H4 (cell line): ENCODE measurements around the gene NUBPL. TPM values are rescaled to one million over a fixed set of nuclear protein-coding genes. Genes with fewer than 3 reads are reported as not detected.
"Not testable (repeated sequence)": the region's sequence is repeated elsewhere in the genome, so short reads cannot be mapped to it uniquely, and the experiment has no call there.

ENCODE experiments used
- DNase-seq: peaks from one replicate; pipeline ENCODE4 v3.0.0-alpha.2; 2015; ENCODE audit warnings: low spot score
- total RNA-seq: library from RNA; depleted of rRNA; stranded (reverse); fragments of >200 nt; shearing (Covaris generic); gene quantifications from 2 replicates; pipeline ENCODE4 v1.2.3, GENCODE V29; 2014

Gene NUBPL
- total RNA-seq, 1 experiment from 2014 or later = 17.3 TPM

- DNase-seq = no peak
These were observed 17.1 kb downstream of the NUBPL start for GRCh38 chr14:31578266-31578665.

GRCh38 chr14:31578792-31579501 is 17.7 kb downstream of the NUBPL start:
- DNase-seq = no peak

- no peak for DNase-seq
These were observed 19.0 kb downstream of the NUBPL start for GRCh38 chr14:31580234-31580633.

DNA sequence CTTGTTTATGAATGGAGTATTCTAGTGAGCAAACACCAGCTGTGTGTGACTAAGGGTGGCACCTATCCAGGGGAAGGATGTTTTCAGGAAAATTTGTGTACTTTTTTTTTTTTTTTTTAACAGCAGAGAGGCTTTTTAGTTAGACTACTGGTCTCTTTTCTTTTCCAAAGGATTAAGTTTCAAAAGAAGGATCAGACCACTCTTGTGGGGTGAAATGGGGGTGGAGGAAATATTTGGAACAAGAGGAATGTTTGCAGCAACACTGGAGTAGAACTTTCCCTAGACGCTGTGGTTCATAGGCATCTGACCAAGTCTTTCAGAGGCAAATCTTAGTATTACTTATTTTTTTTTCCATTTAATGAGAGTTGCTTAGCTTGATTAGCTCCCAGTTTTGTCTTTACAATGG is 21.1 kb downstream of the NUBPL start:
- DNase-seq = peak; percentile 3

DNA sequence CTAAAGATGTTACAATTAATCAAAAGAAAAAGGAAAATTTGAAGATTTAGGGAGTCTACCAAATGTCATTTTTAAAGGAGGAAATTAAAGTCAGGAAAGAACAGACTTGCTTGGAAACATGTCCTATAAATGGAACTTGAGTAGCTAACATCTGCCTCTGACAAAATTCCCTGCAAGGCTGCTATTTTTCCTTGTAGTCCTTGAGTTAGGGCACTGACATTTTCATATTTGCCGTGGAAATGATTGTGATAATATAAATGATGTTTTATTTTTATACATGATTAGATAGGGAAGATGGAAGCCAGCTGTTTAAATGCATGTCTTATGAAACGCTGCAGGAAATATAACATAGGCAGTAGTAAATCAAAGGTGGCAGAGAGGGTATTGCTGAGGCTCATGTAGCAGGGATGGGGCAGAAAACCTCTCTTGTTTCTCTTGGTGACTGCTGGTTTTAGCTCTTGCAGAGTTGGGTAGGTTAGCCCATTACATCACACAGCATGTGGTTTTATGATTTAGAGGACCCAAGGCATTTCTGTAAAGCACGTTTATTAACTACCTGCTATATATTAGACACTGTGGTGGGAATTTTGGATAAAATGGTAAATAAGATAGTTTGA is 21.7 kb downstream of the NUBPL start:
- no peak for DNase-seq

GRCh38 chr14:31590206-31590605 is 29.0 kb downstream of the NUBPL start:
- no peak for DNase-seq

DNA sequence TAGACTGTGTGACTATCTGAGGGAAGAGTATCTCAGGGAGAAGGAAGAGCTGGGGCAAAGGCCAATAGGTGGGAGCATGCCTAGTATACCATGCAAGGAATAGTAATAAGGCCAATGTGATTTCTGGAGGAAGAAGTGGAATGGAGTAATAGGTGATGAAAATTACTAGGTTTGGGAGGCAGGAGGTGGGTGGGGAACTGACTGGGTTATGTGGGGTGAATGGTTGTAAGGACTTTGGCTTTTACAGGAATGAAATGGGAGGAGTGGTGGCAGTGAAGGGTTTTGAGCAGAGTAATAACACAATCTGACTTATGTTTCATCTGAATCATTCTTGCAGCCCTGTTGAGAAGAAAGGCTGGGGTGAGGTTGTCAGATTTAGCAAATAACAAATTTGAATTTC is 30.9 kb downstream of the NUBPL start:
- no peak for DNase-seq

GRCh38 chr14:31592631-31593030 is 31.4 kb downstream of the NUBPL start:
- DNase-seq = no peak

DNA sequence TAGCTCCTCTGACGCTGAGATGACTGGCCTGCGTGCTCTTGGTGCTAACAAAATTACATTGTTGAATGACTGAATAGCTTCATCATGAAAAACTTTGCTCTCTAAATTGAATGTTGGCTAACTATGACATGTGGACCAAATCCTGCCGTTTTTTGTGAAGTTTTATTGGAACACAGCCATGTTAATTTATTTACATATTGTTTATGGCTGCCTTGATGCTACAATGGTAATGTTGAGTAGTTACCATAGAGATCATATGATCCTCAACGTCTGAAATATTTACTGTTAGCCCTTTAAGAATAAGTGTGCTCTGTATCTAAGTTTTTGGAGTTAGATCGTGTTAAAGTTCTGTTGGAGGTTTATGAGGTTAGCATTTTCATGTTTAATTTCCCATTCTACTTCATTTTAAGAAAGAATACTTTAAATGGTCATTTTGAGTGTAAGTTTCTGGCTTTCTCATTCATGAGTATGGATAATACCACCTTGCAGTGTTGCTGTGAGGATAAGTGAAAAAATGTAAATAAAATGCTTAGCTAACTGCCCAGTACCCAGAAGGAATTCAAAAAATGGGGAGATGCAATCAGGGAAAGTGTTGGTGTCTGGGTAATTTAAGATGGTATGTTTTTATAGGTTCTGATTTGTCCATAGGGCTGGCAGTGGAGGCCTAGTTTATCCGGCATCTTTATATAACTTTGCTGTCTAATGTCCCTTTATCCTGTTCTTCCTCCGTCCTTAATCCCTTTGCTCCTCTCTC is 35.3 kb downstream of the NUBPL start:
- no peak for DNase-seq

DNA sequence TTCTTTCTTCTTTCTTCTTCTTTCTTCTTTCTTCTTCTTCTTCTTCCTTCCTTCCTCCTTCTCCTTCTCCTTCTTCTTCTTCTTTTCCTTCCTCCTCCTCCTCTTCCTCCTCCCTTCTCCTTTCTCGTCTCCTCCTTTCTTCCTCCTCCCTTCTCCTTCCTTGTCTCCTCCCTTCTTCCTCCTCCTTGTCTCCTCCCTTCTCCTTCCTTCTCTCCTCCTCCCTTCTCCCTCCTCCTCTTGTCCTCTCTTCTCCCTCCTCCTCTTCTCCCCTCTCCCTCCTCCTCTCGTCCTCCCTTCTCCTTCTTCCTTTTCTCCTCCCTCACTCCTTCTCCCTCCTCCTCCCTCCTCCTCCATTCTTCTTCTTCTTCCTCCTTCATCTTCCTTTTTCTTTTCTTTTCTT is 44.5 kb downstream of the NUBPL start:
- no peak for DNase-seq

DNA sequence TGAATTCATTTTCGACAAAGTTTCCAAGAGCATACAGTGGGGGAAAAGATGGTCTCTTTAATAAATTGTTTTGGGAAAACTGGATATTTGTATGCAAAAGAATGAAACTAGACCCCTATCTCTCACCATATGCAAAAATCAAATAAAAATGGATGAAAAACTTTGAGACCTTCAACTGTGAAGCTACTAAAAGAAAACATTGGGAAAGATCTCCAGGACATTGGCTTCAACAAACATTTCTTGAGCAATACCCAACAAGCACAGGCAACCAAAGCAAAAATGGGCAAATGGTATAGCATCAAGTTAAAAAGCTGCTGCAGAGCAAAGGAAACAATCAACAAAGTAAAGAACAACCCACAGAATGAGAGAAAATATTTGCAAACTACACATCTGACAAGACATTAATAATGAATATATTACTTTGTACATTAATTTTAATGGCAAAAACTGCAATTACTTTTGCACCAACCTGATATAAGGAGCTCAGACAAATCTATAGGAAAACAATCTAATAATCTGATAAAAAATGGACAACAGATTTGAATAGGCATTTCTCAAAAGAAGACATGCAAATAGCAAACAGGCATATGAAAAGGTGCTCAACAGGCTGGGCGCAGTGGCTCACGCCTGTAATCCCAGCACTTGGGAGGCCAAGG is 50.7 kb downstream of the NUBPL start:
- no peak for DNase-seq

- DNase-seq = no peak
These were observed 52.0 kb downstream of the NUBPL start for GRCh38 chr14:31613188-31613587.

- not testable (repeated sequence) for DNase-seq
These were observed 57.7 kb downstream of the NUBPL start for GRCh38 chr14:31618884-31619283.

DNA sequence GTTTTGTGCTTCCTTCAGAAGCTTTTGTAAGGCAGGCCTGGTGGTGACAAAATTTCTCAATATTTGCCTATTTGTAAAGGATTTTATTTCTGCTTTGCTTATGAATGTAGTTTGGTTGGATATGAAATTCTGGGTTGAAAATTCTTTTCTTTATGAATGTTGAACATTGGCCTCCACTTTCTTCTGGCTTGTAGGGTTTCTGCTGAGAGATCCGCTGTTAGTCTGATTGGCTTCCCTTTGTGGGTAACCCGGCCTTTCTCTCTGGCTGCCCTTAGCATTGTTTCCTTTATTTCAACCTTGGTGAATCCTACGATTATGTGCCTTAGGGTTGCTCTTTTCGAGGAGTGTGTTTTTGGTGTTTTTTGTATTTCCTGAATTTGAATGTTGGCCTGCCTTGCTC is 58.2 kb downstream of the NUBPL start:
- no peak for DNase-seq

GRCh38 chr14:31620898-31621297 is 59.7 kb downstream of the NUBPL start:
- not testable (repeated sequence) for DNase-seq

DNA sequence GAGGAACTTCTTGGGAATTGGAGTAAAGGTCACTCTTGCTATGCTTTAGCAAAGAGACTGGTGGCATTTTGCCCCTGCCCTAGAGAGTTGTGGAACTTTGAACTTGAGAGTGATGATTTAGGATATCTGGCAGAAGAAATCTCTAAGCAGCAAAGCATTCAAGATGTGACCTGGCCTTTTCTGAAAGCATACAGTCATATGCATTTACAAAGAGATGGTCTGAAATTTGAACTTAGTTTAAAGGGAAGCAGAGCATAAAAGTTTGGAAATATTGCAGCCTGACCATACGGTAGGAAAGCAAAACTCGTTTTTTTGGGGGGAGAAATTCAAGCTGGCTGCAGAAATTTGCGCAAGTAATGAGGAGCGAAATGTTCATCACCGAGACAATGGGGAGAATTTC is 60.9 kb downstream of the NUBPL start:
- no peak for DNase-seq

GRCh38 chr14:31652900-31653299 is 91.7 kb downstream of the NUBPL start:
- not testable (repeated sequence) for DNase-seq

GRCh38 chr14:31657917-31658316 is 96.7 kb downstream of the NUBPL start:
- DNase-seq = no peak

GRCh38 chr14:31659278-31659677 is 98.1 kb downstream of the NUBPL start:
- no peak for DNase-seq

DNA sequence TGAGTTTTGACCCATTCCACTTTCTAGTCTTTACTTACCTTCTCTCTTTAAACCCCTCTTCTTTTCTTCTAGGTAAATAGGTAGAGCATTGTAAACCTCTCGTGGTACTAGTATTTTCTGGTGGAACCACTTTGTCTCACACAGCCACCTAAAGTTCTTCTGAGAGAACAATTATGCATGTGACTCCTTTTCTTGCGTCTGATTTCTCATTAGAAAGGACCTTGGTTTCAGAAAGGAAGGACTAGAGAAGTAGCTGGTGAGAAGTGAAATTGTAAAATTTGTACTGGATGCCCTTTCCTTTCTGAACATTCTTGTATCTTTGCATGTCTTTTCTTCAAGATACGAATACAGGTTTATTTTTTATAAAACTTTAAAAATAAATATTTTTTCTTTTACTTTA is 99.0 kb downstream of the NUBPL start:
- DNase-seq = no peak

DNA sequence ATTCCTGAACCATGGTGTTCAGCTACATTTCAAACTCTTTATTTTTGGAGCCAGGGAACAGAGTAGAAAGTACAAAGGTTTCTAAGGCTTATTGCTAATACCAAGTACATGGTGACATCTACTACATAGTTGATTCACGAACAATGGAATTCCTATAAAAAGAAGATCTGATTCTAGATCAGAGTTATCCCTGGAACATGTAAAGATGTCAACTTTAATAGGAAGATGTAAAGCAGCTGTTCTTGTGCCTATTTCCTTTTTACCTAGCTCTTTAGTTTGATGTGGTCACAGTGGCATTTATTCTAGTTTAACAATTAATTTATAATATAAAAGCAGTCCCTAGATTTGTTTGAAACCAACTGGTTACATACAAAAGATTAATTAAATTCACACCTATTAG is 99.5 kb downstream of the NUBPL start:
- DNase-seq = no peak

GRCh38 chr14:31668348-31668747 is 107.1 kb downstream of the NUBPL start:
- DNase-seq = no peak
